Breast epithelium (tissue), 3 donors: ENCODE measurements around the gene PSAP.

Source experiments
- POLR2AphosphoS5 ChIP-seq, 3 donors: sonication (generic); formaldehyde crosslinking; IDR thresholded peaks; one replicate each; pipeline ENCODE4 v1.6.1; 2017; ENCODE audit warnings: antibody characterized with exemption in 3 of 3
- TF ChIP-seq, protein P1 (sequence below), 3 donors: fragments of 450-650 bp; IDR thresholded peaks; one replicate each; pipeline ENCODE4 v1.5.1; 2016 to 2017; ENCODE audit warnings: antibody characterized with exemption in 3 of 3, mild to moderate bottlenecking in 3 of 3, moderate library complexity in 3 of 3

GRCh38 chr10:71790749-71791440, 60.2 kb downstream of the PSAP start:
- TF ChIP-seq, protein P1, sequence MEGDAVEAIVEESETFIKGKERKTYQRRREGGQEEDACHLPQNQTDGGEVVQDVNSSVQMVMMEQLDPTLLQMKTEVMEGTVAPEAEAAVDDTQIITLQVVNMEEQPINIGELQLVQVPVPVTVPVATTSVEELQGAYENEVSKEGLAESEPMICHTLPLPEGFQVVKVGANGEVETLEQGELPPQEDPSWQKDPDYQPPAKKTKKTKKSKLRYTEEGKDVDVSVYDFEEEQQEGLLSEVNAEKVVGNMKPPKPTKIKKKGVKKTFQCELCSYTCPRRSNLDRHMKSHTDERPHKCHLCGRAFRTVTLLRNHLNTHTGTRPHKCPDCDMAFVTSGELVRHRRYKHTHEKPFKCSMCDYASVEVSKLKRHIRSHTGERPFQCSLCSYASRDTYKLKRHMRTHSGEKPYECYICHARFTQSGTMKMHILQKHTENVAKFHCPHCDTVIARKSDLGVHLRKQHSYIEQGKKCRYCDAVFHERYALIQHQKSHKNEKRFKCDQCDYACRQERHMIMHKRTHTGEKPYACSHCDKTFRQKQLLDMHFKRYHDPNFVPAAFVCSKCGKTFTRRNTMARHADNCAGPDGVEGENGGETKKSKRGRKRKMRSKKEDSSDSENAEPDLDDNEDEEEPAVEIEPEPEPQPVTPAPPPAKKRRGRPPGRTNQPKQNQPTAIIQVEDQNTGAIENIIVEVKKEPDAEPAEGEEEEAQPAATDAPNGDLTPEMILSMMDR (IDR thresholded peaks at IDR 0.05), result no peak
- no peak for TF ChIP-seq POLR2AphosphoS5 (IDR thresholded peaks at IDR 0.05)
